ENCODE results near the gene PDGFC.

Gene PDGFC

DNA sequence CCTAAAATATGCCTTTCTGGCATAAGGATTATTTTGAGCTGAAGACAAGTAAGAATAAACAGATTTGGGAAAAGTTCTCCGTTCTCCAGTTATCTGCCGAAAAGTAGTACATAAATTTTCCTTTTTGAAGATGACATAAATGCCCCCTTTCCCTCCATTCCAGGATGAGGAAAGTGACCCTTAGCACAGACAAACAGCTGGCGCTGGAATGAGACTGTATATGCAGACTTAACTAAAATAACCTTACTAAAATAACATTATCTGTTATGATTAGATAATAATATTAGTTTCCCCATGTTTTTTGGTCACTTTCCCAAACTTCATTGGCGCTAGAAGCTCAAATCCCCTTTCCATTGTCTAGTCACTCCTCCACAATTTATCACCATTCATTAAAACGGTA is 21.5 kb downstream of the PDGFC start:
- ChIA-PET POLR2A (ENCODE audit: low non-redundant PET) (no interaction called here), CTCF (interaction anchor here (1.0 kb wide), 1 partner anchor 18 kb away, joined by 5 read pairs; no protein-coding TSS in a partner anchor)
- TF ChIP-seq, protein P1, sequence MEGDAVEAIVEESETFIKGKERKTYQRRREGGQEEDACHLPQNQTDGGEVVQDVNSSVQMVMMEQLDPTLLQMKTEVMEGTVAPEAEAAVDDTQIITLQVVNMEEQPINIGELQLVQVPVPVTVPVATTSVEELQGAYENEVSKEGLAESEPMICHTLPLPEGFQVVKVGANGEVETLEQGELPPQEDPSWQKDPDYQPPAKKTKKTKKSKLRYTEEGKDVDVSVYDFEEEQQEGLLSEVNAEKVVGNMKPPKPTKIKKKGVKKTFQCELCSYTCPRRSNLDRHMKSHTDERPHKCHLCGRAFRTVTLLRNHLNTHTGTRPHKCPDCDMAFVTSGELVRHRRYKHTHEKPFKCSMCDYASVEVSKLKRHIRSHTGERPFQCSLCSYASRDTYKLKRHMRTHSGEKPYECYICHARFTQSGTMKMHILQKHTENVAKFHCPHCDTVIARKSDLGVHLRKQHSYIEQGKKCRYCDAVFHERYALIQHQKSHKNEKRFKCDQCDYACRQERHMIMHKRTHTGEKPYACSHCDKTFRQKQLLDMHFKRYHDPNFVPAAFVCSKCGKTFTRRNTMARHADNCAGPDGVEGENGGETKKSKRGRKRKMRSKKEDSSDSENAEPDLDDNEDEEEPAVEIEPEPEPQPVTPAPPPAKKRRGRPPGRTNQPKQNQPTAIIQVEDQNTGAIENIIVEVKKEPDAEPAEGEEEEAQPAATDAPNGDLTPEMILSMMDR (conservative IDR thresholded peaks at IDR 0.05; ENCODE audit: low read depth) = no peak
- DNase-seq (ENCODE audit: low spot score) = no peak
- no peak overlapping the region for H3K27ac ChIP-seq

DNA sequence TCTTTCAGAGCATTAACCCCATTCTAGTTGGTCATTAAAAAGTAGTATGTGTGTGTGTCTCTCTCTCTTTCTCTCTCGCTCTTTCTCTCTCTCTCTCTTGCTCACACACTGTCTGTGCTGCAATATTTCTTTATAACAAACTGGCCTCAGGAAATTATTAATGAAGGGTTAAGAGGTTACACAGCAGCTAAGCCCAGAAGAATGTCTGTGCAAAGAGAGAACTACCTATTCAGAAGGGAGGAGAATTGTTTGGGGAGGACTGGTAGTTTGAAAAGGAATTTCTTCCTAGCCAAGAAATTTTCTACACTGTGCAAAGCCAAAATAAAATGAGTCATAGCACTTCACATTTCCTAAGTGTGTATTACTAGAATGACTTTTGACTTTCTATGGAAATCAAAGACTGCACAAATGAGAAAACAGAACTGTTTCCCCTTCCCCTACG is 22.2 kb downstream of the PDGFC start:
- TF ChIP-seq, protein P1 (conservative IDR thresholded peaks at IDR 0.05; ENCODE audit: low read depth) = no peak
- peak; percentile 62 for DNase-seq (ENCODE audit: low spot score)
- ChIA-PET POLR2A (ENCODE audit: low non-redundant PET) (no interaction called here), CTCF (interaction anchor here (1.0 kb wide), 1 partner anchor 19 kb away, joined by 5 read pairs; no protein-coding TSS in a partner anchor)
- H3K27ac ChIP-seq = no peak overlapping the region

DNA sequence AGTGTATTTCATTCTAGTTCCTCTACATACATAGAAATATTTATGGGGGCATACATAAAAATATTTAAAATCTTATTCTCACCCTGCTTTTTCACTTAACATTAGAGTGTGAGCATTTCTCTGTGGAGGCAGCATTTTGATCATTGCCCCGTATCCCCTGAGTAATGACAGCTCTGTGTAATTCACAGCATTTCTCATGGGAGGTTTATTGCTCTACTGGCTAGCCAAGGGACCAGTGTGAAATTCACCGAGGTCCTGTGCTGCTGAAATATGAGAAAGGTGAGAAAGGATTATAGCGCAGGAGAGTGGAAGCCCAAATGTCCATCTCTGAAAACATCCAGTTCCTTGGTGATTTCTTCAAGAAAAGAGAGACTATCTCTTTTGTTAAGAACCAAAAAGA is 22.9 kb downstream of the PDGFC start:
- TF ChIP-seq, protein P1 (conservative IDR thresholded peaks at IDR 0.05; ENCODE audit: low read depth) = no peak
- H3K27ac ChIP-seq = no peak overlapping the region
- ChIA-PET CTCF (no interaction called here), POLR2A (ENCODE audit: low non-redundant PET) (no interaction called here)
- DNase-seq (ENCODE audit: low spot score) = no peak

DNA sequence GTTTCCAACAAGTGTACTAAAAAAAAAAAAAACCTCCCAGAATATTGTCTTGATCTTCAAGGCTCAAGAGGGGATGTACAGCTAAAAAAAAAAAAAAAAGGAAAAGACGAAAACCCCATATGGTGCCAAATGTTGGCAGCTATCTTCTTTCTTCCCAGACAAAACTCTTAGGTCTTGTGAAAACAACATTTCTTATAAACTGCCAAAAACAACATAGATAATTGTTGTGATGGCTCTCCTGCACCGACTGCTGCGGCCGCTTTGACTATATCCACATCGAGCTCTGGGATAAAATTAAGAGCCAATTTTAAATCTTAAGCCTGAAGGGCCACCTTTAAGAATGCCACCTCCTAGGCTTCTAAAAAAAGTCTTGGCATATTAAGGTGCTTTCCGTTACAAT is 23.5 kb downstream of the PDGFC start:
- ChIA-PET CTCF (interaction anchor here (0.6 kb wide), 1 partner anchor 16 kb away, joined by 3 read pairs; no protein-coding TSS in a partner anchor), POLR2A (ENCODE audit: low non-redundant PET) (no interaction called here)
- no peak for DNase-seq (ENCODE audit: low spot score)
- H3K27ac ChIP-seq = no peak overlapping the region
- TF ChIP-seq, protein P1 (conservative IDR thresholded peaks at IDR 0.05; ENCODE audit: low read depth) = no peak

DNA sequence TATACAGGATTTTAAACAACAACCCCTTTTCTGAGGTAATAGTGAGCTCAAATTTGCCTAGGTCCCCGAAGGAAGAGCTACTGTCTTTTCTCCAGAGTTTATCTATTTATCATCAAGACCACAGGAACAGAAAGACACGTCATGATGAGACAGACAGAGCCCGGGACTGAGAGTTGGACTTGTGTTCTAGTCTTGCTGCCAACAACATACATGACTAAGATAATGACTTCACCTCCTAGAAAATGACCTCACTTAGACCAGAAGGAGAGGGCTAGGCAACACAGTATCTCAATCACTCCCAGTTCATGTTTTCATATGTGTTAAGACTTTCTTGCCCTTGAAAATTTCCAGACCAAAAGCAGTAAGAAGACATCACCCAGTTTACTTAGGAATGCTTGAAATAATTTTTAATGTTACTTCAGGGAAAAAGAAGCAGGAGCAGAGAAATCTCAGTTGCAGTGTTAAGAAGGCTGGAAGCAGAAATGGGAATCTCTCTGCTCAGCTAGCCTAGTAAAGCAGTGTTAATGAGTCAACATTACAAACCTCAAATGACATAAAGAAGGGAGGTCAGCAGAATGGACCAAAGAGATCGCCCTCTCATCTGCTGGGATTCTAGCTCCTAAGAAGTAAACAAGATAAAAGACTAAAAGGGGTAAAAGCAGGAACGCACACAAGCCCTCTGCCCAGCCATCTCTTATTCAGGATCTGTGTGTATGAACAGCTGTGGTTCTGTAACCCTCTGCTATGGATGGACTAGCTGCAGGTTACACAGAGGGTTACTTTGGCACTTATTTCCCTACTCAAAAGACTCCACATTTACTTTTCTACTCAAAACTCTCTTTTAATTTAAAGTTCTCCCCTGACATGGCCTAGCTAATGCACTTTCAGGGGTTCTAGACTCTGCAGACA is 24.8 kb downstream of the PDGFC start:
- TF ChIP-seq, protein P1 (conservative IDR thresholded peaks at IDR 0.05; ENCODE audit: low read depth) = no peak
- no peak overlapping the region for H3K27ac ChIP-seq
- peak; percentile 88 for DNase-seq (ENCODE audit: low spot score)
- POLR2A ChIA-PET (ENCODE audit: low non-redundant PET) = no interaction called here
- CTCF ChIA-PET = no interaction called here

DNA sequence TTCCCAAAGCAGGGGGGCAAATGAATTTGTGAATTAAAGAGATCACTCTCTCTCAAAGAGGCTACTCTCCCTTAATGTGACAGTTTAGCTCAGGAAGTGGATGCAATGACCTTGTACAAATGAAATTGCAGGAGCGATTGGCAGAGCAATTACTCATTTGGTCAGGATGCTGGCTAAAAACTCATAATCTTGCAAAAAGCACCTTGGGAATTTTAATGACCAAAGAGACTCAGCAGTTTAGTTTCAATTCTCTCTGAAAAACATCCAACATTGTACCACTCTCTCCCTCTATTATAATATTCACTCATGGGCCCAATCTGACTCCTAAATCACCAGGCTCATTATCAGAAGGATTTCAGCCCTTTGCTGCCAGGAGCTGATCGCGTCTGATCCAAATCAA is 26.1 kb downstream of the PDGFC start:
- CTCF ChIA-PET = interaction anchor here (0.6 kb wide), 1 partner anchor 1156 kb away, joined by 3 read pairs; no protein-coding TSS in a partner anchor

More for the DNA sequence above, 26.1 kb downstream of the PDGFC start:
- POLR2A ChIA-PET (ENCODE audit: low non-redundant PET) = no interaction called here
- DNase-seq (ENCODE audit: low spot score) = no peak
- TF ChIP-seq, protein P1 (conservative IDR thresholded peaks at IDR 0.05; ENCODE audit: low read depth) = no peak
- H3K27ac ChIP-seq = no peak overlapping the region

All from RWPE1 (cell line).